Activated naive CD4-positive, alpha-beta T cell treated with anti-CD3 and anti-CD28 coated beads, Interleukin-2, amount 10 ng/mL, durations not matched to agents 7 days and 5 days (primary cell): ENCODE results near the gene IGF1.

Experiments
- CTCF ChIA-PET: fragments of 350-600 bp; sonication (Branson Sonifier 250); formaldehyde crosslinking; loops from one replicate; lab custom pipeline; 2021; ENCODE audit warnings: antibody characterized with exemption; lab: Charles Lee
- DNase-seq: peaks from one replicate; pipeline ENCODE4 v3.0.0-alpha.2; 2020
- H3K27ac Mint-ChIP-seq: one replicate; pipeline ENCODE4 v1.8.0; 2021; ENCODE audit warnings: mild to moderate bottlenecking, moderate library complexity, mixed read lengths
- H3K27me3 Mint-ChIP-seq: one replicate; pipeline ENCODE4 v1.8.0; 2021; ENCODE audit warnings: mild to moderate bottlenecking, mixed read lengths
- H3K36me3 Mint-ChIP-seq: one replicate; pipeline ENCODE4 v1.8.0; 2021; ENCODE audit warnings: mixed read lengths
- H3K4me1 Mint-ChIP-seq: one replicate; pipeline ENCODE4 v1.8.0; 2021; ENCODE audit warnings: mixed read lengths
- H3K4me3 Mint-ChIP-seq: one replicate; pipeline ENCODE4 v1.8.0; 2021; ENCODE audit warnings: mild to moderate bottlenecking, moderate library complexity, mixed read lengths
- H3K9me3 Mint-ChIP-seq: one replicate; pipeline ENCODE4 v1.8.0; 2021; ENCODE audit warnings: mixed read lengths

The IGF1 gene

DNA sequence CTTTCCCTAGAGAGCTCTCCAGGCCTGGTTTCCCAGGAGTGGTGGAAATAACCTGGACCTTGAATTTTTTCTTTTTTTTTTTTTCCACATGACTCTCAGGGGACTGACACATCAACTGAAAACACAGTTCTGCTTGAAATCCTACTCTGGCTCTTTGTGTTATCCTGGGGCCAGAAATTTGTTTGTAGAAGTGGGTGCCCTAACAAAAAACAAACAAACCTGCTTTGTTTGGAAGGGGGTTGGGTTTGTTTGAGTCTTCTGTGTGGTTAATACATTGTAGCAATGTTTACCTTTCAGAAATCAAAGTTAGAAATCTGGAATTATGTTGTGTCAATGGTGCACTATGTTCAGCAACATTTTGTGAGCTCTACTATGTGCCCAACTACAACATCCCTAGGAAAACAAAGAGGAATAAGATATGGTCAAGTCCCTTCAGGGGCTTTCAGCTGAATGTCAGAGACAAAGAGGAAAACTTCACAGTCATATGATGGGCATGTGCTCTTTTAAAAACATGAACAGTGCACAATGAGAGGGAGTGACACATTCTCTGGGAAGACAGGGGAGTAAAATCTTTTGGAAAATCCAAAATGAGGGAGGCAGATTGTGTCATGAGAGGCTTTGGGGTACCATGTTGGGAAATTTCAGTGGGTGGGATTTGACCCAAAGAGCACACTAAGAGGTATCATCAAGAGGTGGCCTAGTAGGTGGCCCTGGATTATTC, 1.5 kb upstream of the IGF1 start:
- CTCF ChIA-PET = interaction anchor here (1.6 kb wide), 1 partner anchor 182 kb away, joined by 7 read pairs; no protein-coding TSS in a partner anchor
- Mint-ChIP-seq H3K4me1 (peaks cover 27% of the 10 kb centered on the region), H3K4me3 (no peak overlapping the region), H3K27me3 (peaks cover 4% of the 10 kb centered on the region), H3K36me3 (no peaks in the 10 kb centered on the region), H3K27ac (no peak overlapping the region), H3K9me3 (no peaks in the 10 kb centered on the region)
- DNase-seq = no peak

DNA sequence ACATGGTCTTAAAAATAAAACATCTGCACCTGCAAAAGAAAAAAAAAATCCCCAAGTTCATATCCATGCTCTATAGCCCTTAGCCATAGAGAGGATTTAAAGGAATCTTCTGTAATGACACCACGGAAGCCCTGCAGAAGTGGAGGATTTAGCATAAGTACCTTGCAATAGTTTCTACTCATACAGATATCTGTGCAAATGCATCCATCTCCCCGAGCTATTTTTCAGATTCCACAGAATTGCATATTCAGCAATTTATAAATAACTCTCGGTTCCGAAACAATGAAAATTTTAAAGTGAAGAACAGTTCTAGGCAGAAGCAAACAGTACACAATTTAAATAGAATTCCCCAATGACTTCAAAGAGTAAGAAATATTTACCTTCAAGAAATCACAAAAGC, 424 bp downstream of the IGF1 start:
- Mint-ChIP-seq H3K9me3 (no peaks in the 10 kb centered on the region), H3K36me3 (no peaks in the 10 kb centered on the region), H3K27ac (no peak overlapping the region), H3K4me1 (peaks cover 29% of the 10 kb centered on the region), H3K4me3 (no peak overlapping the region), H3K27me3 (peaks cover 9% of the 10 kb centered on the region)
- no peak for DNase-seq
- CTCF ChIA-PET = interaction anchor here (0.7 kb wide), 1 partner anchor 9 kb away, joined by 3 read pairs; no protein-coding TSS in a partner anchor

DNA sequence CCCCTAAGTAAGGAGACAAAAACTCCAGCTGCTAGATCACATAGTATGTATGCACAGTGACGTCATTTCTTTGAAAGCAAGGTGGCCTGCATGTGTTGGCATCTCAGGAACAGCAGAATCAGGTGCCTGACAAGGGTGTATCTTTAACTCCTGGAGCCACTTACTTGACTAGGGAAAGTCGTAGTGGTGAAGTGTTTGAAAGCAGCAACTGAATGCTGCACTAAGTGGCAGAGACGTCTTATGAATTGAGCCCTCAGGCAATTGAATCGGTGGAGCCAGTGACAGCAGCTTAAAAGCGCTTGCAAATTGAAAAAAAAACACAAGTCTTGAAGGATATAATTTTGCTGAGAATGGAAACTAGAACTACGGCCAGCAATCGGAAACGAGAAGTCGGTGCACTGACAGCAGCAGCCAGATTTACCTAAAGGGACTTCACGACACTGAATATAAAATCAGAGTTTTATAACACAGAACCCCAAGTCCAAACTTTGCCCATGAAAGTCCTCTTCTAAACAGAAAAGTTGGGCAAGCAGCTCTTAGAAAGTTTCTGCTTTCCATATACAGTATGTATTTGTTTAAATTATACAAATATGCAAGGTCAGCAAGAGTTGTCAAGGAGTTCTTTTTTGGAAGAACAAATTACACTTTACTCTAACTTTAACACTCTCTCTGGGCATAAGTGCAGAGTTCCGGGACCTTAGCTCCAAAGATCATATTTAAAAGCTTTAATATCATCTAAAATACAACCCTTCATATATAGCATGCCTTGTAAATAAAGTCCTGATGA, 1.1 kb downstream of the IGF1 start:
- CTCF ChIA-PET = interaction anchor here (0.7 to 1.3 kb wide), 3 partner anchors 8 to 179 kb away, joined by 3 to 6 read pairs (median 3); no protein-coding TSS in a partner anchor
- peaks cover 29% of the 10 kb centered on the region for H3K4me1 Mint-ChIP-seq

DNA sequence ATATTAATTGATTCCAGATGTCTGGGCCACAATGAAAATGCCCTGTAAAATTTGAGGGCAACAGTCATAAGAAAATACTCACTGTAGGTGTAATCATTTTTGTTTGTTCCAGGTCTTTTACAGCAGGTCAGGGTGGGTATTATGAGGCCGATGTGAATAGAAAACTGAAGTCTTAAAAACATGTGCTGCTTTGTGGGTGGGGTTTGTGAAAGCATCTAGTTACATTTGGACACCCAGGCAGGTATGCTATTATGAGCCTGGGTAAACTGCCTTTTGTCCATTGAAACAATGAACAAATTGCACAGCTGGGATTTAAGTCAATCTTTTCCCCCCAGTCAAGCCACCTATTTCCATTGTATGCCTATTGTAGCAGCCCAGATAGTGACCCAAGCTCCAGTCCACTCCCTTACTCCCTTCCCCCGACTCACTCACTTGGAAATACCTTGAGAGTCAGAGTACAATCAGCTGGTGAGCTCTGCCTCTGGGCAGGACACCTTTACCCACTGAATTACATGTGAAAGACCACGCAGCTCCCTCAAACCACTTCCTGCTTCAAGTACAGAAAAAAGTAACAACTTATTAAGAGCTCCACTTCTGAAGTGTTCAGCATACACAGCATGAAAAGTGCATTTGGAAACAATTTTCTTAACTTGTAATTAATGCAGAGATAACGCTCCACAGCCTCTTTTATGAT, 1.8 kb downstream of the IGF1 start:
- Mint-ChIP-seq H3K36me3 (no peaks in the 10 kb centered on the region), H3K4me1 (peaks cover 24% of the 10 kb centered on the region), H3K4me3 (no peak overlapping the region), H3K27ac (no peak overlapping the region), H3K27me3 (peaks cover 9% of the 10 kb centered on the region), H3K9me3 (no peaks in the 10 kb centered on the region)
- DNase-seq = peak; percentile 74
- CTCF ChIA-PET = interaction anchor here (0.5 to 1.3 kb wide), 3 partner anchors 57 to 496 kb away, joined by 3 to 6 read pairs (median 3); no protein-coding TSS in a partner anchor

More for the DNA sequence above, 1.1 kb downstream of the IGF1 start:
- no peaks in the 10 kb centered on the region for H3K36me3 Mint-ChIP-seq
- peak; percentile 30 for DNase-seq
- no peaks in the 10 kb centered on the region for H3K9me3 Mint-ChIP-seq
- H3K27ac Mint-ChIP-seq = no peak overlapping the region
- peaks cover 9% of the 10 kb centered on the region for H3K27me3 Mint-ChIP-seq
- H3K4me3 Mint-ChIP-seq = no peak overlapping the region

DNA sequence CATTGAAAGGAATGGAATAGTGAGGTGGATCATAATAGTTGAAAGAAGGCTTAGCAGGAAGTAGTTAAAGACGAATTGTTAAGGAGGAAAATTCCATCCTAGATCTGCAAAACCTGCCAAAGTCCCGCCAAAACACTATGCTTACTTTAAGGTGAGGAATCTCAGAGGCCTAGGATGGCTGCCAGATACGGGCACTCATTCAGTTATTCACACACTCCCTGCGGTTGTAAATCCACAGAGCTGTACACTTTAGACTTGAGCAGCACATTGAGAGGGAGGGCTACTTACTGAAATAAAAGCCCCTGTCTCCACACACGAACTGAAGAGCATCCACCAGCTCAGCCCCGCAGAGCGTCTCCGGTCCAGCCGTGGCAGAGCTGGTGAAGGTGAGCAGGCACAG, 5.0 kb downstream of the IGF1 start:
- CTCF ChIA-PET = interaction anchor here (1.7 kb wide), 1 partner anchor 9 kb away, joined by 5 read pairs; no protein-coding TSS in a partner anchor
- Mint-ChIP-seq H3K4me3 (no peak overlapping the region), H3K27ac (no peak overlapping the region), H3K9me3 (no peaks in the 10 kb centered on the region), H3K36me3 (no peaks in the 10 kb centered on the region), H3K4me1 (peaks cover 17% of the 10 kb centered on the region), H3K27me3 (peaks cover 9% of the 10 kb centered on the region)
- DNase-seq = no peak

DNA sequence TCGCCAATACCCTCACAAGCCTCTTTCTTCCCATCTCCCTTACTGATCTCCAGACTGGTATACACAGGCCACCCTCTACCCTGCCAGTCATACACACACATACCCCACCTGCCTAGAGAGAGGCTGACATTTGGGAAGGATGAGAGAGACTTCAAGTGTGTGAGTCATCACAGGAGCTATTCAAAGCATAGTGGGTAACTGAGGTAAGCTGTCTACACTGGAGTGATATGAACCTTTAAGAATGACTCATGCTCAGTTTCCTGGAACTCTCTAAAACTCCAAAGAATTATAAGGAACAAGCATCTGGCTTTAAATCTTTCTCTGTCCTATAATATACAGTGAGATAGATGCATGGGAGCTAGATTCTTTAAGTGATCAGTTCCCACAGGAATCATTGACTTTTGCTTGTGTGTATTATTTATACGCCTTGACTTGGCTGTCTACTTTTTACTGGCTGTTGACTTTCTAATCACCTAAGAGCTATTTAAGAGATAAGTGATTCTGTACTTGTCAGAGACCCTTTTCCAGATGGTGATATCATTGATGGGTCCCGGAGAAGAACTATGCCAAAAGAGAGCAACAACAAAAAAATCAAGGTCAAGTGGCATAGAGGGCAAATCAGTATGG, 5.8 kb downstream of the IGF1 start:
- peaks cover 9% of the 10 kb centered on the region for H3K27me3 Mint-ChIP-seq
- DNase-seq = no peak
- CTCF ChIA-PET = interaction anchor here (1.7 kb wide), 1 partner anchor 10 kb away, joined by 5 read pairs; no protein-coding TSS in a partner anchor
- H3K4me3 Mint-ChIP-seq = no peak overlapping the region
- no peaks in the 10 kb centered on the region for H3K9me3 Mint-ChIP-seq
- peaks cover 17% of the 10 kb centered on the region for H3K4me1 Mint-ChIP-seq
- H3K27ac Mint-ChIP-seq = peak overlapping the region; percentile 1
- H3K36me3 Mint-ChIP-seq = no peaks in the 10 kb centered on the region

DNA sequence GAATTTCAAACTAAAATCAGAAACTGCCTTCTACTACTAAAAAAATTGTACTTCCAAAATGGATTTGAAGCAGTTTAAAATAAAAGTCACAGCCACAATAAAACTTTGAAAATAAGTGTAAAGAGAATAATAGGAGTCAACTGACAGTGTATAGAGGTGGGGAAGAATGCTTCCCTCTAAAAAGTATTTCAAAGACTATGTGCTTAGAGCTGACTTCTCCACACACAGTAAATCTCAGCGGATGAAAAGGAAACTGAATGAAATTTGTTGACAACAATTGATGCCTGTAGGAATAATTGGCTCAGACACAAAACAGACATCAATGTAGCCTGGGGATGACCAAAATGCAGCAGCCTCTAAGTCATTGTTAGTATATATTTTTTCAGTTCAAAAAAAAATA, 7.9 kb downstream of the IGF1 start:
- peaks cover 13% of the 10 kb centered on the region for H3K4me1 Mint-ChIP-seq
- H3K27me3 Mint-ChIP-seq = peaks cover 12% of the 10 kb centered on the region
- DNase-seq = no peak
- CTCF ChIA-PET = no interaction called here
- no peaks in the 10 kb centered on the region for H3K9me3 Mint-ChIP-seq
- H3K27ac Mint-ChIP-seq = no peak overlapping the region
- H3K36me3 Mint-ChIP-seq = no peaks in the 10 kb centered on the region
- H3K4me3 Mint-ChIP-seq = no peak overlapping the region

DNA sequence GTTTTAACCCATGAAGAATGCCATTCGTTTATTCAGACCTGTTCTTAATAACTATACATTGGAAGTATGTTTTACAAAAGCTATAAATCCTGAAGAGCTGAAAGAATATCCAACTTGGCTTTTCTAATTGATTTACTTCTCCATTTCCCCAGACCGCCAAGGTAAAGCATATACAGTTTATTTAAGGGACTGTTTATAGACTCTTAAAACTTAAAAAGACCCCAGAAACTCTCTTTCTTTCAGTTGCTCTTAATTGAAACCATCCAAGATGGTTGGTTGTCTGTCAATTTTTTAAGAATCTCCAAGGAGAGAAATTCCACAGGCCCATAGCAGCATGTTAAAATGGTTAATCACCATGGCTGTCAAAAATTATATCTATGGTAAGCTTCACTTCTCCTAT, 8.8 kb downstream of the IGF1 start:
- no peak overlapping the region for H3K4me3 Mint-ChIP-seq
- H3K27ac Mint-ChIP-seq = no peak overlapping the region
- no peaks in the 10 kb centered on the region for H3K9me3 Mint-ChIP-seq
- H3K27me3 Mint-ChIP-seq = peaks cover 10% of the 10 kb centered on the region
- peaks cover 11% of the 10 kb centered on the region for H3K4me1 Mint-ChIP-seq
- no peaks in the 10 kb centered on the region for H3K36me3 Mint-ChIP-seq
- no peak for DNase-seq
- CTCF ChIA-PET = interaction anchor here (1.0 to 1.2 kb wide), 3 partner anchors 8 to 529 kb away, joined by 3 read pairs; no protein-coding TSS in a partner anchor

DNA sequence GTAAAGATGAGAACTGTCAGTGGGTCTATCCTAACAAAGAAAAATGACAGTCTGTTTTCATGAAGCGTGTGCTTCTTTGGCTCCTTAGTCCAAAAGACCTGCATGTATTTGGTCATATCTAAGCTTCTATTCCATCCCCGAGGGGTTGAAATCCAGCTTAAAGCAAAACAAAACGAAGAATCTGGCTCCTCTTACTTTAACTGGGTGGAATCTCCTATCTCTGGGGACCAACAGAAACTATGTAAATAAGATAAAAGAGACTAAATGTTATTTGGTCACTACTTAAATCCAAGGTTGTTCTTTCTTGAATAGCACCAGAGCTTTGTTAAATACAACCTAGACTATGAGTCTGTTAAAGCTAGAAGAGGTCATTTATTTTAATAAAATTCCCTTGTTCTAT, 9.4 kb downstream of the IGF1 start:
- CTCF ChIA-PET = interaction anchor here (1.0 to 1.2 kb wide), 2 partner anchors 9 to 529 kb away, joined by 3 read pairs; no protein-coding TSS in a partner anchor
- peaks cover 11% of the 10 kb centered on the region for H3K4me1 Mint-ChIP-seq
- H3K27ac Mint-ChIP-seq = no peak overlapping the region
- H3K27me3 Mint-ChIP-seq = peaks cover 14% of the 10 kb centered on the region
- no peaks in the 10 kb centered on the region for H3K36me3 Mint-ChIP-seq
- DNase-seq = no peak
- no peak overlapping the region for H3K4me3 Mint-ChIP-seq
- H3K9me3 Mint-ChIP-seq = no peaks in the 10 kb centered on the region

DNA sequence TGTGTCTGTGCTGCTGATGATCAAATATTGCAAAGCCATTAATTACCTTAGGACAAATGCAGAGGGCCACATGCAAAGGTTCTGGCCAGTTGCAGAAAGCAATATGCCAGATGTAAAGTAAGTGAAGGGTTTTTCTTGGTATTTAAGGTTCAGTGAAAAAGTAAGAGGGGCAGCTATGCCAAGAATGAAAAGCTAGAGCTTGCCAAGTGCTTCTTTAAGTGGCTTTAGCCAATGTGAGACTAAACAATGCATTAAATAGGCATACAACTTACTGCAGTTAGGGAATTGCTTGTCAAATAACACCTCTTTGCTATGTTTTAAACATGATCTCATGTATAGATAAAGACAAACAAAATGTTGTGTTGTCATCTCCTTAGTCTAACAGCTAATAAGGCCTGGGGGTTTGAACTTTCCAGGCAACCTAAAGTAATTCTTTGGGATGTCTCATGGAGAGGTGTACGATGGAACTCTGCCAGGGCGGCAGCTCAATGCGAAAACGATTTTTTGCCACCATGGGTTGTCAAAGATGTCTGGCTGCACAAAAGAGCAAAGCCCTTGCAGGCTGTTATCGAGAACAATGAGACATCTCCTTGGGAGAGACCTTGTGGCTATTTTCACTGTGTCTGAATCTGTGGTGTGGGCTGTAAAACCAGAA, 12.0 kb downstream of the IGF1 start:
- no peak for DNase-seq
- H3K4me1 Mint-ChIP-seq = no peaks in the 10 kb centered on the region
- no peaks in the 10 kb centered on the region for H3K36me3 Mint-ChIP-seq
- no peak overlapping the region for H3K27ac Mint-ChIP-seq
- H3K9me3 Mint-ChIP-seq = no peaks in the 10 kb centered on the region
- H3K27me3 Mint-ChIP-seq = peaks cover 9% of the 10 kb centered on the region
- no peak overlapping the region for H3K4me3 Mint-ChIP-seq
- CTCF ChIA-PET = interaction anchor here (0.6 kb wide), 1 partner anchor 551 kb away, joined by 3 read pairs; no protein-coding TSS in a partner anchor

DNA sequence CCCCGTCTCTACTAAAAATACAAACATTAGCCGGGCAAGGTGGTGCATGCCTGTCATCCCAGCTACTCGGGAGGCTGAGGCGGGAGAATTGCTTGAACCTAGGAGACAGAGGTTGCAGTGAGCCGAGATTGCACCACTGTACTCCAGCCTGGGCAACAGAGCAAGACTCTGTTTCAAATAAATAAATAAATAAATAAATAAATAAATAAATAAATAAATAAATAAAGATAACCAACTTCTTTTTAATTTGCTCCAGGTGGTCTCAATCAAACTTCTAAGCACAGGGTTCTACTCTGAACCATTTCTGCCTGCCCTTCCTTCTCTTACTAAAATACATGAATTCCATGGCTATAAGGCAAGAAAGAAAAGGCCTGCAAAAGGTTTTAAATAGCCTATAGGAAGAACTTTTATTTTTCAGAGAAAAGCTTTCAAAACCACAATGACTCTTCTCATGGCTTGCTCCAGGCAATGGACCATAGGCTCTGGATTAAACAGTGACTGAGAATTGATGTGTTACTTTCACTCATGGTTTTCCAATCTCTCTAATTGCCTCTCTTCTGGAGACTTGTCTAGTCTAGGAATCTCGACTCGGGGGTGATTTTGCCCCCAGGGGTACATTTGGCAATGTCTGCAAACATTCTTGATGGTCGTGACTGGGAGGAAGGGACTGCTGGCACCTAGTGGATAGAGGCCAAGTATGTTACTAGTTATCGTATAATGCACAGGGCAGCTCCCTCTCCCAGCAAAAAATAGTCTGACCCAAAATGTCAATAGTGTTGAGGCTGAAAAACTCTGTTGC, 14.4 kb downstream of the IGF1 start:
- no peak for DNase-seq
- Mint-ChIP-seq H3K4me1 (no peaks in the 10 kb centered on the region), H3K27ac (no peak overlapping the region), H3K9me3 (no peaks in the 10 kb centered on the region), H3K4me3 (no peak overlapping the region), H3K36me3 (no peaks in the 10 kb centered on the region), H3K27me3 (peaks cover 9% of the 10 kb centered on the region)
- CTCF ChIA-PET = no interaction called here

DNA sequence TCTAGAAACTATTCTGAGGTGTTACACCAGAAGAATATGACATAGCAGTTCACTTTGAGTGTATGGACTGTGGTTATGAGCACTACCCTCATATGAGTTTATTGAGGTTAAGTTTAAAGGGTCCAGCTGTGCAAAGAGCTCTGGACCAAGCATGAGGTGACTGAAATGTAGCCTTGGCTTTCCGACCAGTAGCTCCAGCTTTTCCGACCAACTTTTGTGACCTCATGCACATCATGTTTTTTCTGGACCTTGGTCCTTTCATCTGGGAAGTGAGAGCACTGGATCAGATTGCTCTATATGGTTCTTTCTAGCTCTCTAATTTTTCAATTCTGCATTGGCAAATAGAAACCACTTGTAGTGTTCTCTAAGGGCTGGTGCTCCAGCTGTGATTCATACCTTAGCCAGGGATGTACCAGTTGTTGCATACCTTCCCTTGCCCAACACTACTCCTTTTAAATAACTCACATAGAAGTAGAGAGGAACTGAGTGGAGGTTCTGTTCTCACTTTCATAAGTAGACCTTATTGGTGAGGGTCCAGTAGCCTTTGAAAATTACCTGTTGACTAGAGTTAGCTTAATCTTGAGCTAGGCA, 16.6 kb downstream of the IGF1 start:
- Mint-ChIP-seq H3K4me1 (no peaks in the 10 kb centered on the region), H3K27me3 (peaks cover 7% of the 10 kb centered on the region), H3K36me3 (no peaks in the 10 kb centered on the region), H3K9me3 (no peaks in the 10 kb centered on the region), H3K4me3 (no peak overlapping the region), H3K27ac (no peak overlapping the region)
- CTCF ChIA-PET = no interaction called here
- DNase-seq = no peak
